Ishikawa (cell line): Measurements from ENCODE around the gene NDC1.

Experiments
- CEBPB ChIP-seq: IDR thresholded peaks from 2 replicates; pipeline ENCODE4 v1.6.1; 2012
- CREB1 ChIP-seq: IDR thresholded peaks from 2 replicates; pipeline ENCODE4 v1.6.1; 2012; ENCODE audit warnings: low read depth
- EGR1 ChIP-seq: IDR thresholded peaks from 2 replicates; pipeline ENCODE4 v1.6.1; 2012
- EP300 ChIP-seq: IDR thresholded peaks from 2 replicates; pipeline ENCODE4 v1.6.1; 2012; ENCODE audit warnings: borderline replicate concordance
- FOXM1 ChIP-seq: IDR thresholded peaks from 2 replicates; pipeline ENCODE4 v1.6.1; 2012; ENCODE audit warnings: low read depth, borderline replicate concordance
- MAX ChIP-seq: IDR thresholded peaks from 2 replicates; pipeline ENCODE4 v1.6.1; 2012
- NFIC ChIP-seq: IDR thresholded peaks from 2 replicates; pipeline ENCODE4 v1.6.1; 2012
- RAD21 ChIP-seq: IDR thresholded peaks from 2 replicates; pipeline ENCODE4 v1.6.1; 2012; ENCODE audit warnings: low read depth
- REST ChIP-seq: IDR thresholded peaks from 2 replicates; pipeline ENCODE4 v1.6.1; 2012; ENCODE audit warnings: low read depth, mild to moderate bottlenecking
- TAF1 ChIP-seq: IDR thresholded peaks from 2 replicates; pipeline ENCODE4 v1.6.1; 2012; ENCODE audit warnings: low read depth, mild to moderate bottlenecking
- TCF12 ChIP-seq: IDR thresholded peaks from 2 replicates; pipeline ENCODE4 v1.6.1; 2012; ENCODE audit warnings: low read depth
- TEAD4 ChIP-seq: IDR thresholded peaks from 2 replicates; pipeline ENCODE4 v1.6.1; 2012
- USF1 ChIP-seq: IDR thresholded peaks from 2 replicates; pipeline ENCODE4 v1.6.1; 2012
- YY1 ChIP-seq: IDR thresholded peaks from 2 replicates; pipeline ENCODE4 v1.6.1; 2012; ENCODE audit warnings: low read depth
- ZBTB7A ChIP-seq: IDR thresholded peaks from 2 replicates; pipeline ENCODE4 v1.6.1; 2012; ENCODE audit warnings: low read depth

NDC1 gene

GRCh38 chr1:53765657-53766056 lies 72.4 kb downstream of the NDC1 start:
- TF ChIP-seq CEBPB = no peak
- no peak for TF ChIP-seq TEAD4
- no peak for TF ChIP-seq YY1
- TF ChIP-seq NFIC = no peak
- TF ChIP-seq REST = no peak
- TF ChIP-seq EGR1 = no peak
- TF ChIP-seq USF1 = no peak
- no peak for TF ChIP-seq TAF1
- no peak for TF ChIP-seq ZBTB7A
- no peak for TF ChIP-seq EP300
- TF ChIP-seq CREB1 = no peak
- TF ChIP-seq MAX = no peak
- TF ChIP-seq RAD21 = no peak
- no peak for TF ChIP-seq TCF12
- no peak for TF ChIP-seq FOXM1

GRCh38 chr1:53763911-53764310 lies 74.2 kb downstream of the NDC1 start:
- TF ChIP-seq REST (no peak), TCF12 (no peak), CEBPB (no peak), NFIC (no peak), USF1 (no peak), RAD21 (no peak), ZBTB7A (no peak), TAF1 (no peak), YY1 (no peak)

- no peak for TF ChIP-seq CREB1
- no peak for TF ChIP-seq EP300
- no peak for TF ChIP-seq NFIC
- no peak for TF ChIP-seq RAD21
- no peak for TF ChIP-seq YY1
- TF ChIP-seq MAX = no peak
- TF ChIP-seq REST = no peak
- no peak for TF ChIP-seq CEBPB
- TF ChIP-seq TCF12 = no peak
Measured at GRCh38 chr1:53763461-53763860, 74.6 kb downstream of the NDC1 start.

- TF ChIP-seq EGR1 = no peak
- TF ChIP-seq FOXM1 = no peak
- no peak for TF ChIP-seq EP300
- no peak for TF ChIP-seq TAF1
- TF ChIP-seq MAX = no peak
- no peak for TF ChIP-seq YY1
- TF ChIP-seq REST = no peak
- TF ChIP-seq USF1 = no peak
- no peak for TF ChIP-seq NFIC
- no peak for TF ChIP-seq ZBTB7A
- no peak for TF ChIP-seq TEAD4
- TF ChIP-seq CEBPB = no peak
- TF ChIP-seq CREB1 = no peak
- no peak for TF ChIP-seq TCF12
- TF ChIP-seq RAD21 = no peak
Measured at GRCh38 chr1:53755874-53756273, 82.2 kb downstream of the NDC1 start.
